Activated CD8-positive, alpha-beta memory T cell treated with anti-CD3 and anti-CD28 coated beads for 48 hours (primary cell): Measurements from ENCODE around the gene AGTRAP.

Experiments
- DNase-seq, 3 experiments: peaks; one replicate each; pipeline ENCODE4 v3.0.0-alpha.2; 2020; ENCODE audit warnings: low read depth in 2 of 3, low spot score in 2 of 3

The AGTRAP gene

GRCh38 chr1:11757047-11757446 lies 21.1 kb downstream of the AGTRAP start:
- no peak for DNase-seq

- no peak for DNase-seq
Measured at GRCh38 chr1:11759791-11760190, 23.9 kb downstream of the AGTRAP start.

DNA sequence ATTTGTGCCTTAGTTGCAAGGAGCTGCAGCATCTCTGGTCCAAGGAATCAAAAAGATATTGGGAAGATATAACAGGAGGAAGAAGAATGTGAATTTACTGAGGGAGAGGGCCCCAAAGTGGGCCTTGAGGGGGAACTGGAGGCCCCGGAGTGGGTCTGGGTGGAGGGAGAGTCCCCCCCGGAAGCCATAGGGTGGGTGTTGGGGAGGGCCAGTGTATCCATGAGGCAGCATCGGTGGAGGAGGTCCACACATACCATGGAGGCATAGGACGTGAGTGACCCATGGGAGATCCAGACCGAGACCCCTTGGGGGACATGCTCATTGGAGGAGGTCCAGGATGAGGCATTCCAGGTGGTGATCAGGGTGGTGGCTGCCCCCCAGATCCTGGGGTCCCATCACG lies 25.3 kb downstream of the AGTRAP start:
- DNase-seq, result no peak

DNA sequence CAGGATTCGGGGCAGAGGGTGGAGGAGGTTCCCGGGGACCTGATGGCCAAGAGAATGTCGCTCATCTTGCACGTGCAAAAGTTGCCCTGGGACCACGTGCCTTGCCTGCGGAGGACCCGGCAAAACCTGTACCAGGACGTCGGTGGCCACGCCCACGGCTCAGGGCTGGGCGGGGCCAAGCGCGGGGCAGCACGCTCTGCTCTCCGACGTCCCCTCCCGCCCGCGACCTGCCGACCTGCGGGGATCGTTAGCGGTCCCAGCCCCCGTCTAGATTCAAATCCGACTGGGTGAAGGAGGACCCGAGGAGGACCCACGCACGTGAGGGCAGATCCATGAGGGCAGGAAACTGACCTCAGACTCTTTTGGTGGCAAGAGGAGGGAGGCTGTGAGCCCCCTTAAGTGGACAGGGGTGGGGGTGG lies 26.1 kb downstream of the AGTRAP start, which contains the start of gene C1orf167:
Gene C1orf167 (plus strand): TSS at position 206 of the 419 bp plus-strand sequence. CDS start 2,208 bp downstream, outside the sequence.
- no peak for DNase-seq

DNA sequence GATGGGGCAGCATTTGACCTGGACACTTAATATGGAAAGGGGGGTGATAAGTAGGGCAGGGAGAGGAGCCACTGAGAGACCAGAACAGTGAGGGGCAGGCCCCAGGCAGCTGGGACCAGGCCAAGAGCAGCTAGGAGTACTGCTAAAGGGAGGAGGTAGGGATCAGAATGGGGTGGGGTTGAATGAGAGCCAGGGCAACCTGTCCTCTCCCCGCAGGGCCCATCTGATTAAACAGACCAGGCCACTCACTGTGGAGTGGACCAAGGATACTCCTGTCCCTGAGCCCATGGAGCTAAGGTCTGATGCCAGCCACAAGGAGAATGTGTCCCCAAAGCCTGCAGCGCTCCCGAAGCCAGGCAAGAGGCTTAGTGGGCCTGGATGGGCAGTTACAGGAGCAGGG lies 28.2 kb downstream of the AGTRAP start:
- DNase-seq, result no peak

- no peak for DNase-seq
Measured at GRCh38 chr1:11764519-11764918, 28.6 kb downstream of the AGTRAP start.

DNA sequence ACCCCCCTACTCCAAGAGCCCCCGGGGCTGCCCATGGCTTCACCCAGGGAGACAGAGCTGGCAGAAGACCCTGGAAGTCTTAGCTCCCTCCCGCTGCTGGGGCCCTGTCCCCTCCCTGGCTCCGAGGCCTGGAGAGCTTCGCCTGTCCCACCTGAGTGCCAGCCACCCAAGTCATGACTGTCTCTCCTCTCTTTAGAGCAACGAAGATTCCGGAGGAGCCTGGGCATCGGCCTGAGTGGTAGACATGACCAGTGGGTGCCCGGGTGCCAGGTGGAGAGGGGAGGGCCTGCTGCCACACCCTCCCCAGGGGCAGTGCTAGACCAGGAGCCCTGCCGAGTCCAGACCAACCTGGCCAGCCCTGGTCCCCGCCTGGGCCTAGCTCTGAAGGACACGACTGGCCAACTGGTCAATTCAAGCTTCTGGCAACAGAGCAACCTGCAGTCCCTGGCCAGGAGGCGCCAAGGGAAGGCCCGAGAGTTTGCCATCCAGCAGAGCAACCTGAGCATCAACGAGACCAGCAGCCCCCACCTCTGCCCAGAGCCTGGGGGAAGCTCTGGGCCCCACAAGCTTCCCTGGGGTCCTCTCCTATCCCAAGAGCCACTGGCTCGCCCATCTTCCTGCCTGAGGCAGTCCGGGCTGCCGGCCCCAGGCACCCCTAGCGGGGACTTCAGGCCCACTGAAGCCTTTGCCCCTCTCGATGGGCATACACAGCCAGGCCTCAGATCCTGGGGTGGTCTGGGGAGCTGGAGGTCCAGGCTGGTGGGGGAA lies 29.9 kb downstream of the AGTRAP start:
- DNase-seq, result no peak

DNA sequence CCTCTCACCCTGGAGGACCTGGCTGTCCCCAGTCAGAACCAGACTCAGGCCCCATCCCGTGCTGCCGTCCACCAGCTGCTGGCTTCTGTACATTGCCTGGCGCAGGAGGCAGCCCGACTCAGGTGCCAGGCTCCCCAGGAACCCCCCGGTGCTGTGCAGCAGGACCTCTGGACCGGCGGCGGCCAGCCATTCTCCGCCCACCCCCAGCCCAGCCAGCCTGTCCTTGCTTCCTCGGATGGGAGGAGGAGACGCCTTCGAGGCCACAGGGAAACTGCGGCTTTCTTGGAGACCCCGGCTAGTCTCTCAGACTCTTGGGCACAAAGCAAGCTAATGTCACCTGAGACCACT lies 30.5 kb downstream of the AGTRAP start:
- no peak for DNase-seq

DNA sequence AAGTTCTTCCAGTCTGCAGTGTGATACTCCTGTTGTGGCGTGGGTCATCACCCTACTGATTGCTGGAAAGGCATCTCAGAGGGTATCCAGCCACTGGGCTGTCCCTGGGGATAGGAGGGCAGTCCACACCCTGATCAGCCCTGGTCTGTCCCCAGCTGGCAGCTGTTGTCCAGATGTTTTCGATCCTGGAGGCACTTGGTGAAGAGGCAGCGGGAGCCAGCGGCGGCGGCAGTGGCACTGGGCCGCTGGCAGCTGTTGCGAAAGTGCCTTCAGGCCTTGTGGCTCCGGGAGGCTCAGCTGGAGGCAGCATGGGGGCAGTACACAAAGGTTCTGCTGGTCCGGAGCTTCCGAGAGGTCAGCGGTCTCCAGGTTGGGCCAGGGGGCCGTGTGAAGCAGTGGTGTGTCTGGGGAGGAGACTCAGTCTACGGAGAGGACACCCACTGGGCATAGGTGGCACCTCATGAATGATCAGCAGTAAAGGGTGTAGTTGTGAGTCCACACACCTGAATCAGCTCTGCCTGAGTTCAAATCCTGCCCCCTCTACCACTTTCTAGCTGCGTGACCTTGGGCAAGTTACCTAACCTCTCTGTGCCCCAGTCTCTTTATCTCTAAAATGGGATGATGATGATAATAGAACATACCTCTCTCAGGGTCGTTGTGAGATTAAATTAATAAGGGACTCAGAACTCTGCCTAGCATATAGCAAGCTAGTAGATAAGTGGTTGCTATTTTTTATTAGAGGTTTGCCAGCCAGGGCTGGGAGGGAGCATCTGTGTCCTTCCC lies 32.2 kb downstream of the AGTRAP start:
- no peak for DNase-seq

- DNase-seq, result no peak
Measured at GRCh38 chr1:11768821-11769220, 32.9 kb downstream of the AGTRAP start.

GRCh38 chr1:11769274-11769673 lies 33.3 kb downstream of the AGTRAP start:
- DNase-seq, result no peak

- DNase-seq, result no peak
Measured at GRCh38 chr1:11770011-11770410, 34.1 kb downstream of the AGTRAP start.

DNA sequence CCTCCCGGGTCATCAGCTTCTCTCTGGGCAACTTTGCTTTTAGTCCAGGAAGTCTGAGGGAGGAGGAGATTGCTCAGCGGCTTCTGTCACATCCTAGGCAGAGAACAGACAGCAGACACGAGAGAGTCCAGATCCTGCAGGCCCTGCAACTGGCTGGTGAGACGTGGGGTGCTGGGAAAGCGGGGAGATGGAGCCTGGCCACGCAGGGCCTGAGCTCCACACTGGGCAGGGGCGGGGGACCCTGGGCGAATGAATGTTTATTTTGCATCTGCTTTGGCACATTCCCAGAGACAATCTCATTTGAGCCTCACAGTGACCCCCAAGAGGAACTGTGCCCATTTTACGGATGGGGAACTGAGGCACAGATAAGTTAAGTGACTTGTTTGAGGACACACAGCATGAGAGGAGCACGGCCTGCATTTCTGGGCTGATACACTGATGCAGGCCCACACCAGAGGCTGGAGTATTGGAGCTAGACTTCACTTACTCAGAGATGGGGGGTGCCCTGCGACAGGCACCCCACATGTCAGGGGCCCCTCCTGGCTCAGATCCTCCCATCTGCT lies 35.6 kb downstream of the AGTRAP start:
- DNase-seq, result no peak

GRCh38 chr1:11772458-11772857 lies 36.5 kb downstream of the AGTRAP start:
- no peak for DNase-seq

- DNase-seq, result no peak
Measured at GRCh38 chr1:11774753-11775152, 38.8 kb downstream of the AGTRAP start.

- no peak for DNase-seq
Measured at GRCh38 chr1:11777658-11778322, 41.9 kb downstream of the AGTRAP start.

- DNase-seq, result no peak
Measured at GRCh38 chr1:11778336-11778735, 42.4 kb downstream of the AGTRAP start.

DNA sequence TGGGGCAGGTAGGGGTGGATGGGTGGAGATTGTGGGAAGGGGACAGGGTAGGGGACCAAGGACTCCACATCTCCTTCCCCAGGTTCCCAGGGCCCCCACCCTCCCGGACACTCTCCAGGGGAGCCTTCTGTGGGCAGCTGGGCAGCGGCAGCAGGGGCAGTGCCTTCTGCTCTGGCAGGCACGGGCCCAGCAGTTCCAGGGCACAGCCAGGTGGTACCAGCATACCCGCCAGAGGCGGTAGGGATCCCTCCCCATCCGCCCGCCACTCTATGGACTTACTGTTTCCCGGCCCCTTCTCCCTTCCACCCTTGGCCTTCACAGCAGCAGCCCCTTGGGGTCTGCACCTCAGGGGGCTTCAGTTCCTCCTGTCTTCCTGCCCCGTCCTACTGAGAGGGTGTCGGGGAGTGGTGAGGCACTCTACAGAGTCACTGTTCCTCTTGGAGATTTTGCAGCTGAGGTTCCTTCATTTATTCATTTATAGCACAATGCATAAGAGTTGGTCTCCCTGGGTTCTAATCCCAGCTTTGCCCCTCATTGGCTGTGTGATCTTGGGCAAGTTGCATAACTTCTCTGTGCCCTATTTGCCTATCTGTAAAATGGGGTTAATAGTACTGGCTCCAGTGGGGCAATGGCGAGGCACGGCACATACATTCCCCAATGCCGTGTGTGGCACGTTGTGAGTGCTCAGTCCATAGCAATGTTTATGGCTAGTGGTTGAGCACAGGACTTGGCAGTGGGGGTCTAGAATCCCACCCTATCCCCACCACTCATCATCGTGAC lies 43.1 kb downstream of the AGTRAP start:
- no peak for DNase-seq

GRCh38 chr1:11779715-11780379 lies 43.9 kb downstream of the AGTRAP start:
- DNase-seq, result no peak

DNA sequence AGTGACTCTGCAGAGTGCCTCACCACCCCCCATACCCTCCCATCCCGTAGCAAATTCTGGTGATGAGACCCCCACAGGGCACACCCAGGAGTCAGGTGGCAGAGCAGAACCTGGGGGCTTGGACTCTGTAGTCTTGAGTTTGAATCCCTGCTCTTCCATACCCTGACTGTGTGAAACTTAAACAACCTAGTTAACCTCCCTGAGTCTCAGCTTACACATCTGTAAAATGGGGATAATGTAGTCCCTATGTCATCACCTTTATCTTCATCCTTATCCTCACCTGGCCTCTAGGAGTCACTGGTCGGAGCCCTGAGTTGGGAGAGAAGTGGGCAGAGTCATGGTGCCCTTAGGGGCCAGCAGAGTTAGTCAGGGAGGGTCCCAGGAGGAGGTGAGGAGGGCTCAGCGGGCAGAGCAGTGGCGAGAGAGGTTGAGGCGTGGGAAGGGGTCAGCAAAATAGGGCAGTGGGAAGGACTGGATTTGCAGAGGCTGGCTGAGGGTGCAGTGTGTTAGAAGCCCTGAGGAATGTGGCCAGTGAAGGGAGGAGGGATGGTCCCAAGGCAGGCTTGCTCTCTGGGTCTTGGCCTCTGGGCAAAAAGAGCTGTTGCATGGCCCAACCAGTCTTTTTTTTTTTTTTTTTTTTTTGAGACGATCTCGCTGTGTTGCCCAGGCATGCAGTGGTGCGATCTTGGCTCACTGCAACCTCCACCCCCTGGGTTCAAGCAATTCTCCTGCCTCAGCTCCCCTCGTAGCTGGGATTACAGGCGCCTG lies 44.6 kb downstream of the AGTRAP start:
- no peak for DNase-seq
